Activated CD4-positive, alpha-beta T cell treated with anti-CD3 and anti-CD28 coated beads, Interleukin-2, amount 50 U/mL, for 16 hours (primary cell): ENCODE measurements around the gene DDX49.
"Not testable (repeated sequence)": the region's sequence is repeated elsewhere in the genome, so short reads cannot be mapped to it uniquely, and the experiment has no call there.

ENCODE experiments used
- DNase-seq: peaks from one replicate; pipeline ENCODE4 v3.0.0-alpha.2; 2020

The DDX49 gene

GRCh38 chr19:18912933-18913332 is 6.6 kb upstream of the DDX49 start:
- no peak for DNase-seq

GRCh38 chr19:18913466-18913865 is 6.0 kb upstream of the DDX49 start:
- DNase-seq = no peak

- peak; percentile 46 for DNase-seq
These were observed 3.9 kb upstream of the DDX49 start for GRCh38 chr19:18915639-18916038.

GRCh38 chr19:18917593-18917992 is 1.9 kb upstream of the DDX49 start:
- DNase-seq = not testable (repeated sequence)

GRCh38 chr19:18919900-18920214 is 342 bp downstream of the DDX49 start:
- no peak for DNase-seq

- DNase-seq = no peak
These were observed 885 bp downstream of the DDX49 start for GRCh38 chr19:18920400-18920799.

- DNase-seq = no peak
These were observed 2.1 kb downstream of the DDX49 start for GRCh38 chr19:18921593-18921992.

- no peak for DNase-seq
These were observed 2.9 kb downstream of the DDX49 start for GRCh38 chr19:18922228-18922985.

- no peak for DNase-seq
These were observed 5.2 kb downstream of the DDX49 start for GRCh38 chr19:18924684-18925213.

- no peak for DNase-seq
These were observed 8.7 kb downstream of the DDX49 start for GRCh38 chr19:18928018-18928805.

GRCh38 chr19:18929311-18929710 is 9.8 kb downstream of the DDX49 start:
- no peak for DNase-seq

- no peak for DNase-seq
These were observed 12.0 kb downstream of the DDX49 start for GRCh38 chr19:18931316-18932162.

GRCh38 chr19:18932216-18932841 is 12.8 kb downstream of the DDX49 start:
- DNase-seq = peak; percentile 80

- DNase-seq = no peak
These were observed 13.8 kb downstream of the DDX49 start for GRCh38 chr19:18933297-18933696.

GRCh38 chr19:18939163-18939562 is 19.6 kb downstream of the DDX49 start:
- DNase-seq = no peak

GRCh38 chr19:18939922-18940768 is 20.6 kb downstream of the DDX49 start:
- DNase-seq = no peak

- peak; percentile 61 for DNase-seq
These were observed 21.5 kb downstream of the DDX49 start, which contains the start of gene HOMER3 for GRCh38 chr19:18940769-18941627. HOMER3 (minus strand) TSS chr19:18941217; CDS start chr19:18938982, 2,235 bp downstream.

GRCh38 chr19:18941628-18942354 is 22.3 kb downstream of the DDX49 start:
- DNase-seq = no peak

- no peak for DNase-seq
These were observed 23.2 kb downstream of the DDX49 start for GRCh38 chr19:18942692-18943091.

- no peak for DNase-seq
These were observed 23.9 kb downstream of the DDX49 start for GRCh38 chr19:18943465-18943864.
